MCF 10A (cell line): ENCODE measurements around the gene ARHGAP15. TPM values are rescaled to one million over a fixed set of nuclear protein-coding genes. Genes with fewer than 3 reads are reported as not detected.

ENCODE experiments used
- BruUV-seq: library from RNA; stranded (reverse); fragments of 400-500 nt; replicated peaks from 2 replicates; lab custom pipeline; 2021; lab: Mats Ljungman, UMichigan
- CTCF ChIA-PET: fragments of 300-600 bp; sonication (Branson Sonifier 250); formaldehyde crosslinking; extraction: SDS; loops from one replicate; lab custom pipeline; 2021; ENCODE audit warnings: antibody characterized with exemption, inconsistent platforms; lab: Yijun Ruan, JAX
- POLR2A ChIA-PET: fragments of 300-600, 350-650 bp; sonication (Branson Sonifier 250); formaldehyde crosslinking; extraction: SDS; loops from one replicate; lab custom pipeline; 2020; ENCODE audit warnings: antibody characterized with exemption, inconsistent platforms; lab: Yijun Ruan, JAX
- DNase-seq: peaks from one replicate; pipeline ENCODE4 v3.0.0-alpha.2; 2018; ENCODE audit not compliant: unreplicated experiment
- H3K27ac Mint-ChIP-seq: one replicate; pipeline ENCODE4 v1.8.0; 2022; ENCODE audit warnings: mild to moderate bottlenecking, low read depth, mixed read lengths; ENCODE audit not compliant: unreplicated experiment
- H3K27me3 Mint-ChIP-seq: one replicate; pipeline ENCODE4 v1.8.0; 2022; ENCODE audit warnings: mixed read lengths; ENCODE audit not compliant: insufficient read depth, unreplicated experiment
- H3K36me3 Mint-ChIP-seq: one replicate; pipeline ENCODE4 v1.8.0; 2022; ENCODE audit warnings: mild to moderate bottlenecking, moderate library complexity, mixed read lengths; ENCODE audit not compliant: insufficient read depth, unreplicated experiment
- H3K4me1 Mint-ChIP-seq: one replicate; pipeline ENCODE4 v1.8.0; 2022; ENCODE audit warnings: mixed read lengths; ENCODE audit not compliant: insufficient read depth, unreplicated experiment
- H3K4me3 Mint-ChIP-seq: one replicate; pipeline ENCODE4 v1.8.0; 2022; ENCODE audit warnings: mild to moderate bottlenecking, moderate library complexity, mixed read lengths; ENCODE audit not compliant: unreplicated experiment
- H3K9me3 Mint-ChIP-seq: one replicate; pipeline ENCODE4 v1.8.0; 2022; ENCODE audit warnings: mixed read lengths; ENCODE audit not compliant: unreplicated experiment
- CTCF ChIP-seq: fragments of 200-600 bp; IDR thresholded peaks from one replicate; pipeline ENCODE4 v1.8.0; 2022; ENCODE audit warnings: antibody characterized with exemption, mild to moderate bottlenecking; ENCODE audit not compliant: unreplicated experiment
- intact Hi-C: fragments of 100-400 bp; cut with micrococcal nuclease; formaldehyde crosslinking; loops from 2 replicates; pipeline ENCODE4 v1.14.1; 2022
- total RNA-seq: library from RNA; stranded (reverse); gene quantifications from 2 replicates; pipeline ENCODE4 v1.2.3, GENCODE V29; 2022

Gene ARHGAP15
- total RNA-seq, 1 experiment from 2014 or later, result not detected

GRCh38 chr2:143702931-143703330 lies 573.7 kb downstream of the ARHGAP15 start:
- POLR2A ChIA-PET, result interaction anchor here (0.8 kb wide), 1 partner anchor 1722 kb away, joined by 4 read pairs; no protein-coding TSS in a partner anchor
- no peak overlapping the region for H3K27ac Mint-ChIP-seq

GRCh38 chr2:143704451-143705106 lies 575.4 kb downstream of the ARHGAP15 start:
- ChIA-PET CTCF (interaction anchor here (0.6 kb wide), 1 partner anchor 291 kb away, joined by 3 read pairs; no protein-coding TSS in a partner anchor), POLR2A (no interaction called here)
- no peak overlapping the region for H3K4me3 Mint-ChIP-seq
- DNase-seq, result no peak
- intact Hi-C loops, result no loop called here
- no peaks in the 10 kb centered on the region for H3K27me3 Mint-ChIP-seq
- no peaks in the 10 kb centered on the region for H3K4me1 Mint-ChIP-seq
- no peak overlapping the region for H3K27ac Mint-ChIP-seq
- no peak for TF ChIP-seq CTCF
- no peaks in the 10 kb centered on the region for H3K9me3 Mint-ChIP-seq
- no TSS peak for BruUV-seq
- no peaks in the 10 kb centered on the region for H3K36me3 Mint-ChIP-seq

More at GRCh38 chr2:143702931-143703330, 573.7 kb downstream of the ARHGAP15 start:
- BruUV-seq, result no TSS peak
- intact Hi-C loops, result no loop called here
- H3K9me3 Mint-ChIP-seq, result no peaks in the 10 kb centered on the region
- no peak for TF ChIP-seq CTCF
- DNase-seq, result no peak
- H3K4me3 Mint-ChIP-seq, result no peak overlapping the region
- CTCF ChIA-PET, result no interaction called here
- H3K4me1 Mint-ChIP-seq, result no peaks in the 10 kb centered on the region
- H3K27me3 Mint-ChIP-seq, result no peaks in the 10 kb centered on the region
- no peaks in the 10 kb centered on the region for H3K36me3 Mint-ChIP-seq

GRCh38 chr2:143705108-143705707 lies 576.0 kb downstream of the ARHGAP15 start:
- no peak for TF ChIP-seq CTCF
- Mint-ChIP-seq H3K9me3 (no peaks in the 10 kb centered on the region), H3K4me3 (no peak overlapping the region), H3K27ac (no peak overlapping the region), H3K36me3 (no peaks in the 10 kb centered on the region), H3K27me3 (no peaks in the 10 kb centered on the region), H3K4me1 (no peaks in the 10 kb centered on the region)
- ChIA-PET CTCF (no interaction called here), POLR2A (no interaction called here)
- intact Hi-C loops, result no loop called here
- DNase-seq, result no peak
- BruUV-seq, result no TSS peak

- CTCF ChIA-PET, result interaction anchor here (0.8 kb wide), 1 partner anchor 20 kb away, joined by 3 read pairs; no protein-coding TSS in a partner anchor
- intact Hi-C loops, result no loop called here
- Mint-ChIP-seq H3K4me3 (no peak overlapping the region), H3K4me1 (no peaks in the 10 kb centered on the region), H3K27ac (no peak overlapping the region), H3K36me3 (no peaks in the 10 kb centered on the region), H3K27me3 (no peaks in the 10 kb centered on the region), H3K9me3 (no peaks in the 10 kb centered on the region)
- BruUV-seq, result no TSS peak
- no peak for TF ChIP-seq CTCF
- POLR2A ChIA-PET, result no interaction called here
- no peak for DNase-seq
These were observed 577.1 kb downstream of the ARHGAP15 start for GRCh38 chr2:143706354-143706753.
